Activated T-helper 1 cell treated with Interleukin-2 at 50 U/mL for 16 hours (primary cell): ENCODE data around the gene LHPP.
A peak's percentile ranks its signal among the peaks of the same experiment; 100 is the strongest.

Source experiments
- DNase-seq: peaks from one replicate; pipeline ENCODE4 v3.0.0-alpha.2; 2020; ENCODE audit warnings: low read depth

The LHPP gene

GRCh38 chr10:124644771-124645415 is 183.3 kb downstream of the LHPP start:
- no peak for DNase-seq

- DNase-seq: no peak
These were observed 184.0 kb downstream of the LHPP start for GRCh38 chr10:124645467-124646095.

- DNase-seq: no peak
These were observed 185.1 kb downstream of the LHPP start for GRCh38 chr10:124646483-124647352.

GRCh38 chr10:124647421-124648130 is 186.0 kb downstream of the LHPP start:
- peak; percentile 71 for DNase-seq

GRCh38 chr10:124648131-124648475 is 186.5 kb downstream of the LHPP start:
- DNase-seq: no peak

- peak; percentile 35 for DNase-seq
These were observed 187.1 kb downstream of the LHPP start for GRCh38 chr10:124648738-124649137.

GRCh38 chr10:124649214-124649613 is 187.6 kb downstream of the LHPP start:
- DNase-seq: no peak

GRCh38 chr10:124650263-124650662 is 188.6 kb downstream of the LHPP start:
- DNase-seq: no peak

GRCh38 chr10:124650820-124651401 is 189.3 kb downstream of the LHPP start:
- DNase-seq: peak; percentile 65

- DNase-seq: no peak
These were observed 189.8 kb downstream of the LHPP start for GRCh38 chr10:124651402-124651891.

GRCh38 chr10:124652200-124652599 is 190.6 kb downstream of the LHPP start:
- DNase-seq: no peak

GRCh38 chr10:124652701-124653100 is 191.1 kb downstream of the LHPP start:
- no peak for DNase-seq

GRCh38 chr10:124653311-124653710 is 191.7 kb downstream of the LHPP start:
- no peak for DNase-seq

GRCh38 chr10:124653811-124654651 is 192.4 kb downstream of the LHPP start:
- no peak for DNase-seq

- no peak for DNase-seq
These were observed 193.1 kb downstream of the LHPP start for GRCh38 chr10:124654686-124655085.

- no peak for DNase-seq
These were observed 193.8 kb downstream of the LHPP start for GRCh38 chr10:124655191-124656112.

GRCh38 chr10:124656113-124656490 is 194.5 kb downstream of the LHPP start:
- no peak for DNase-seq

- DNase-seq: no peak
These were observed 194.9 kb downstream of the LHPP start for GRCh38 chr10:124656541-124656940.

GRCh38 chr10:124657806-124658205 is 196.2 kb downstream of the LHPP start:
- DNase-seq: no peak
